ENCODE results near the gene PTPRCAP. TPM values are rescaled to one million over a fixed set of nuclear protein-coding genes. Genes with fewer than 3 reads are reported as not detected.

The PTPRCAP gene
- total and polyA plus RNA-seq, 2 experiments from 2014 or later: 3.2 to 6.1 TPM

DNA sequence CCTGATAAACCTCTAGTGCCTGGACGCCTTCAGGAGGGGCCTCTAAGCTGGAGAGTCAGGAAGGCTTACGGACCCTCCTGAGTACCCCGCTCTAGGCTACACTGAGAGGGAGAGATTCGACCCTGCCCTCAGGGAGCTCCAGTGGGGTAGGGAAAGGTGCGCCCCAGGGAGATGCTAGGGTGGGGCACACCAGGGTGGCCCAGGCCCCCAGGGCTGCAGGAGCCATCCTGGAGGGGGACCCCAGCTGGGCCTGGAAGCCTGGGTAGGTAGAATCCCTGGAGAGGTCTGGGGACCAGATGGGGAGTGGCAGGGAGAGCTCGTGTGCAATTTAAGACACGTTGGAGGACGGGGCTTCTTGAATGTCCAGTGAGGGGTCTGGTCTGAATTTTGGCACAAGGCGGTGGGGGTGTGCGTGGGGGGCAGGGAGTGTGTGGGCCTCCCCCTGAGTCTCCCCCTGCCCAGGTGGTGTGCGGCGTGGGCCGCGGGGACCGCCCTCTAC is 17.3 kb downstream of the PTPRCAP start:
- Histone ChIP-seq H3K4me3 (peak overlapping the region; percentile 32), H3K27ac (peak overlapping the region; percentile 82), H3K36me3 (no peaks in the 10 kb centered on the region), H3K4me1 (ENCODE audit: low read depth) (peaks cover 7% of the 10 kb centered on the region), H3K27me3 (peaks cover 2% of the 10 kb centered on the region), H3K9me3 (ENCODE audit: low read depth) (no peaks in the 10 kb centered on the region)
- no peak for DNase-seq (ENCODE audit: low read depth in 1 of 2, low spot score in 1 of 2)
- TF ChIP-seq CTCF (IDR thresholded peaks at IDR 0.05; ENCODE audit: low read depth, low read length): no peak

GRCh38 chr11:67419325-67420049 is 18.0 kb downstream of the PTPRCAP start:
- no peak overlapping the region for H3K4me3 ChIP-seq
- no peak for TF ChIP-seq CTCF (IDR thresholded peaks at IDR 0.05; ENCODE audit: low read depth, low read length)
- H3K36me3 ChIP-seq: no peaks in the 10 kb centered on the region
- H3K4me1 ChIP-seq (ENCODE audit: low read depth): peaks cover 7% of the 10 kb centered on the region
- H3K27ac ChIP-seq: no peak overlapping the region
- H3K9me3 ChIP-seq (ENCODE audit: low read depth): no peaks in the 10 kb centered on the region
- peaks cover 9% of the 10 kb centered on the region for H3K27me3 ChIP-seq
- no peak for DNase-seq (ENCODE audit: low read depth in 1 of 2, low spot score in 1 of 2)

GRCh38 chr11:67418476-67419281 is 18.8 kb downstream of the PTPRCAP start:
- Histone ChIP-seq H3K27me3 (peaks cover 9% of the 10 kb centered on the region), H3K27ac (no peak overlapping the region), H3K9me3 (ENCODE audit: low read depth) (no peaks in the 10 kb centered on the region), H3K4me1 (ENCODE audit: low read depth) (peaks cover 7% of the 10 kb centered on the region), H3K36me3 (no peaks in the 10 kb centered on the region), H3K4me3 (no peak overlapping the region)
- DNase-seq (ENCODE audit: low read depth in 1 of 2, low spot score in 1 of 2): no peak
- TF ChIP-seq CTCF (IDR thresholded peaks at IDR 0.05; ENCODE audit: low read depth, low read length): no peak

GRCh38 chr11:67417425-67417824 is 20.1 kb downstream of the PTPRCAP start:
- H3K27ac ChIP-seq: no peak overlapping the region
- TF ChIP-seq CTCF (IDR thresholded peaks at IDR 0.05; ENCODE audit: low read depth, low read length): no peak

DNA sequence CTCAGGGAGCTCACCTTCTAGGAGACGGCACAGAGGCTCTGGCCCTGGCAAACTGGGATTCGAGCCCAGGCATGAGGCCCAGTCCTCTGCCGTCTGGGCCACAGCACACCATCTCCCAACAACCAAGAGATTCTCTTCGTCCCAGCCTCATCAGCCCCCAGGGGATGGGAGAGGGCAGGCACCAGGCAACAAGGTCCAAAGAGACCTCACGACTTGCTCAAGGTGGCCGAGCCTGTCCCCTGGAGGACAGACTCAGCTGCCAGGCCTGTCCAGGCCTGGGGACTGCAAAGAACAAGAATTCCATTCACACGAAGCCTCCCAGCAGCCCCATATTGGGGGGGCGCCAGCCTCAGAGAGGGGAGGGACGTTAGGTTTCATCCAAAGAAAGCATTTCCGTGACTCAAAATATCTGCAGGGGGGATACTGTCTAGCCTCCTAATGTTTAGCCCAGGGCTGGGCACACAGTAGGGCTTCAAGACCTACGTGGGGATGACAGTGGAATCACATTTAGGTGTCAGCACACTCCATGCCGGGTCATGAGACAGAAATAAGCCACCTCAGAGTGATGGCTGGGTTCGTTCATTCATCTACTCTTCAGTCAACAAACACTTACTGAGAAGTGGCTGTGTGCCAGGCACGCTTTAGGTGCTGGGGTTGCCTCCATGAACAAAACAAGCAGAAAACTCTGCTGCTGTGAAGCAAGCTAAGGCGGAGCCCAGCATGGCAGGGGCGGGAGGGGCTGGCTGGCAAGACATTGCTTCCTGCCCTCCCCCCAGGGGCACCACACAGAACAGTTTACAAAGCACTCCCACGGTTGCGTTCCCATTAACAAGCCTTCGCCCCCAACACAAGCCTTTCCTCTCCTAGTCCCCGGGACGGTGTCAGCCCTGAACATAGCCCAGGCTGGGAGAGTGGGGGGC is 20.8 kb downstream of the PTPRCAP start:
- H3K27ac ChIP-seq: no peak overlapping the region

More at GRCh38 chr11:67417425-67417824, 20.1 kb downstream of the PTPRCAP start:
- Histone ChIP-seq H3K4me3 (no peak overlapping the region), H3K4me1 (ENCODE audit: low read depth) (peaks cover 7% of the 10 kb centered on the region), H3K27me3 (peaks cover 9% of the 10 kb centered on the region), H3K9me3 (ENCODE audit: low read depth) (no peaks in the 10 kb centered on the region), H3K36me3 (no peaks in the 10 kb centered on the region)
- no peak for DNase-seq (ENCODE audit: low read depth in 1 of 2, low spot score in 1 of 2)

More for the DNA sequence above, 20.8 kb downstream of the PTPRCAP start:
- no peaks in the 10 kb centered on the region for H3K9me3 ChIP-seq (ENCODE audit: low read depth)
- H3K4me1 ChIP-seq (ENCODE audit: low read depth): peaks cover 7% of the 10 kb centered on the region
- no peaks in the 10 kb centered on the region for H3K36me3 ChIP-seq
- H3K27me3 ChIP-seq: peaks cover 9% of the 10 kb centered on the region
- peak in 1 of 2 donors; percentile 35 for DNase-seq (ENCODE audit: low read depth in 1 of 2, low spot score in 1 of 2)
- H3K4me3 ChIP-seq: no peak overlapping the region
- TF ChIP-seq CTCF (IDR thresholded peaks at IDR 0.05; ENCODE audit: low read depth, low read length): no peak

All from cardiac muscle cell (in vitro differentiated cells and primary cell).